Gastroesophageal sphincter (tissue), 3 donors: ENCODE data around the gene RAPGEF3.

Experiments
- POLR2AphosphoS5 ChIP-seq: sonication (generic); formaldehyde crosslinking; IDR thresholded peaks from one replicate; pipeline ENCODE4 v1.6.1; 2017; ENCODE audit warnings: antibody characterized with exemption
- TF ChIP-seq, protein P1 (sequence below), 4 experiments: fragments of 200-600 bp in 2 of 4; fragments of 450-650 bp in 2 of 4; sonication (generic) in 1 of 4; IDR thresholded peaks; one replicate each; pipeline ENCODE4 v1.5.1; 2017 to 2019; ENCODE audit warnings: antibody characterized with exemption in 4 of 4, mild to moderate bottlenecking in 2 of 4, moderate library complexity in 2 of 4

DNA sequence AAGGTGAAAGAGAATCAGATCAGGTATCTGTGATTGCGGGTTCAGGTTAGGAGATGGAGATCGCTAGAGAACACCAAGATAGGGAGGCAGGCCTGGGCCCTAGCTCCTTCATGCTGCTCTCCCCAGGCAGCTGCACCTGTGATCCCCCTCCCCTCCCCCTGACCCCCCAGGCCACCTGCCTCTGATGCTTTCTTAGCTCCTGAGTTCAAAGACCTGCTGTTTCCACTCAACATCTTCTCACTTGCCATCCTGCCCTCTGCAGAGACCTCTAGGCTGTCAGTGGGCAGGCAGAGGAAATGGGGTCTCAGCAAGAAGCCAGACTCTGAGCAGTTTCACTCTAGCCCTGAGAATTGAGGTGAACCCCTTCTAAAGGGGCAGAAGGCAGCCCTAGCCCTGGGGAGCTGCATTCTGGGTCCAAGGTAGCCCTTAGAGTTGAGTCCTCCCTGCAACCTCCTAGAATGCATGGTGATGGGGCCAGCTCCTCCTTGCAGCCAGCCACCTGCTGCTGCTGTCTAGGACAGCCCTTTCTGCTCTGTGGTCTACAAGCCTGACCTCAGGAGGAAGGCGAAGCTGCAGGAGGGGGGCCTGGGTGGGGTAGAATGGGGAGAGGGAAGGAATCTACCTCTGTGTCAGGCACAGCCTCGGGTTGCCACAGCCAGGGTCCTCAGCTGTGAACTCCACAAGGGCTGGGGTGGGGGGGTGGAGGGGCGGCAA is 8.0 kb upstream of the RAPGEF3 start:
- TF ChIP-seq, protein P1, sequence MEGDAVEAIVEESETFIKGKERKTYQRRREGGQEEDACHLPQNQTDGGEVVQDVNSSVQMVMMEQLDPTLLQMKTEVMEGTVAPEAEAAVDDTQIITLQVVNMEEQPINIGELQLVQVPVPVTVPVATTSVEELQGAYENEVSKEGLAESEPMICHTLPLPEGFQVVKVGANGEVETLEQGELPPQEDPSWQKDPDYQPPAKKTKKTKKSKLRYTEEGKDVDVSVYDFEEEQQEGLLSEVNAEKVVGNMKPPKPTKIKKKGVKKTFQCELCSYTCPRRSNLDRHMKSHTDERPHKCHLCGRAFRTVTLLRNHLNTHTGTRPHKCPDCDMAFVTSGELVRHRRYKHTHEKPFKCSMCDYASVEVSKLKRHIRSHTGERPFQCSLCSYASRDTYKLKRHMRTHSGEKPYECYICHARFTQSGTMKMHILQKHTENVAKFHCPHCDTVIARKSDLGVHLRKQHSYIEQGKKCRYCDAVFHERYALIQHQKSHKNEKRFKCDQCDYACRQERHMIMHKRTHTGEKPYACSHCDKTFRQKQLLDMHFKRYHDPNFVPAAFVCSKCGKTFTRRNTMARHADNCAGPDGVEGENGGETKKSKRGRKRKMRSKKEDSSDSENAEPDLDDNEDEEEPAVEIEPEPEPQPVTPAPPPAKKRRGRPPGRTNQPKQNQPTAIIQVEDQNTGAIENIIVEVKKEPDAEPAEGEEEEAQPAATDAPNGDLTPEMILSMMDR (IDR thresholded peaks at IDR 0.05) = no peak
- no peak for TF ChIP-seq POLR2AphosphoS5
